SK-N-SH treated with all-trans-retinoic acid at 6 μM for 48 hours (cell line): ENCODE data around the gene TMX4.

Experiments
- ATAC-seq: fragments of 200-7000 bp; cut with Tn5 transposase; 3 replicates; pipeline ENCODE4 v1.9.1; 2020; ENCODE audit warnings: mild to moderate bottlenecking, moderate library complexity
- ARNTL ChIP-seq: fragments of 450-650 bp; formaldehyde crosslinking; IDR thresholded peaks from 2 replicates; pipeline ENCODE4 v1.5.0; 2020; ENCODE audit warnings: low read depth, mild to moderate bottlenecking, moderate library complexity, borderline replicate concordance
- BACH2 ChIP-seq: fragments of 250-450 bp; sonication (Bioruptor Pico); IDR thresholded peaks from 2 replicates; pipeline ENCODE4 v1.9.0; 2021; ENCODE audit warnings: mild to moderate bottlenecking, borderline replicate concordance
- CREB5 ChIP-seq: fragments of 250-450 bp; sonication (Bioruptor Pico); IDR thresholded peaks from 2 replicates; pipeline ENCODE4 v1.5.1; 2020; ENCODE audit warnings: low read depth, mild to moderate bottlenecking, moderate library complexity
- CSDC2 ChIP-seq: fragments of 250-450 bp; sonication (Bioruptor Pico); IDR thresholded peaks from 2 replicates; pipeline ENCODE4 v1.5.0; 2020; ENCODE audit warnings: mild to moderate bottlenecking, moderate library complexity
- ESRRG ChIP-seq: fragments of 250-450 bp; sonication (Bioruptor Pico); IDR thresholded peaks from 2 replicates; pipeline ENCODE4 v1.6.1; 2021; ENCODE audit warnings: mild to moderate bottlenecking
- GLIS3 ChIP-seq: fragments of 250-450 bp; sonication (Bioruptor Pico); IDR thresholded peaks from 2 replicates; pipeline ENCODE4 v1.5.0; 2020; ENCODE audit warnings: mild to moderate bottlenecking, moderate library complexity
- ISL1 ChIP-seq: fragments of 250-450 bp; sonication (Bioruptor Pico); IDR thresholded peaks from 2 replicates; pipeline ENCODE4 v2.1.2; 2022; ENCODE audit warnings: mild to moderate bottlenecking, moderate library complexity
- POU6F1 ChIP-seq: fragments of 250-450 bp; sonication (Bioruptor Pico); IDR thresholded peaks from 2 replicates; pipeline ENCODE4 v1.8.0; 2021; ENCODE audit warnings: low read depth, mild to moderate bottlenecking, moderate library complexity, borderline replicate concordance
- PPARA ChIP-seq: fragments of 250-450 bp; sonication (Bioruptor Pico); IDR thresholded peaks from 2 replicates; pipeline ENCODE4 v1.5.0; 2020; ENCODE audit warnings: mild to moderate bottlenecking, borderline replicate concordance
- RARB ChIP-seq: fragments of 250-450 bp; sonication (Bioruptor Pico); IDR thresholded peaks from 2 replicates; pipeline ENCODE4 v1.8.0; 2021; ENCODE audit warnings: mild to moderate bottlenecking, moderate library complexity
- SNAI2 ChIP-seq: fragments of 250-450 bp; sonication (Bioruptor Pico); IDR thresholded peaks from 2 replicates; pipeline ENCODE4 v1.5.0; 2020; ENCODE audit warnings: mild to moderate bottlenecking, moderate library complexity
- TSHZ2 ChIP-seq: fragments of 250-450 bp; sonication (Bioruptor Pico); IDR thresholded peaks from 2 replicates; pipeline ENCODE4 v1.5.0; 2020; ENCODE audit warnings: mild to moderate bottlenecking, moderate library complexity
- ZFP3 ChIP-seq: fragments of 250-450 bp; sonication (Bioruptor Pico); IDR thresholded peaks from 2 replicates; pipeline ENCODE4 v1.5.0; 2020; ENCODE audit warnings: mild to moderate bottlenecking, moderate library complexity
- ZNF565 ChIP-seq: fragments of 450-650 bp; formaldehyde crosslinking; conservative IDR thresholded peaks from 2 replicates; pipeline ENCODE4 v1.5.0; 2020; ENCODE audit warnings: low read depth, mild to moderate bottlenecking, moderate library complexity
- ZNF70 ChIP-seq: fragments of 450-650 bp; formaldehyde crosslinking; IDR thresholded peaks from 2 replicates; pipeline ENCODE4 v1.5.0; 2020; ENCODE audit warnings: mild to moderate bottlenecking, moderate library complexity
- ZNF8 ChIP-seq: fragments of 450-650 bp; formaldehyde crosslinking; IDR thresholded peaks from 2 replicates; pipeline ENCODE4 v1.5.0; 2020; ENCODE audit warnings: mild to moderate bottlenecking, moderate library complexity
- TF ChIP-seq, protein P1 (sequence below): fragments of 250-450 bp; sonication (Bioruptor Pico); IDR thresholded peaks from 2 replicates; pipeline ENCODE4 v1.8.0; 2020; ENCODE audit warnings: mild to moderate bottlenecking, moderate library complexity, borderline replicate concordance

Gene TMX4

DNA sequence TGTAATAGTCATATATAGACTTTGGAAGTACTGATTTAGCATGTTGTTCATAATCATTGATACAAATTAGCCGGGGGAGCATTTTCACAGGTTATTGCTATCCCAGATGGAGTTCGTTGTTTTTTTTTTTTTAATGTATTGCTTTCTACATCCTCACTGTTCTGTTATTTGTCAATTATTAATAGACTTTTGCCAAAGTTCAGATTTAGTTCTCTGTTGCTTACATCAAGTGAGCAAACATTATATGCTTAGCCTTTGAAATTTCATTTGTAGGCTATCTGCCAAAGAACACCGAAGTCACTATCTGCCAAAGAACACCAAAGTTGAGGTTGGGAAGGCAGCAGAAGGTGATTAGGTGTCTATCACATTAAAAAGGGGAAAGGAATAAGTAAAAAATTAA is 79.2 kb downstream of the TMX4 start, which contains the start of gene HAO1:
Gene HAO1, minus strand, starts transcription at position 118 of the 400 bp plus-strand sequence. Its CDS starts 36 bp downstream, at position 82.
- TF ChIP-seq ESRRG (CRISPR knock-in tag), result no peak
- TF ChIP-seq TSHZ2 (CRISPR knock-in tag), result no peak
- TF ChIP-seq ZNF565, result no peak
- TF ChIP-seq RARB (CRISPR knock-in tag), result no peak
- no peak for TF ChIP-seq BACH2
- TF ChIP-seq ARNTL (CRISPR knock-in tag), result no peak
- no peak for TF ChIP-seq ZNF70 (CRISPR knock-in tag)
- TF ChIP-seq GLIS3 (CRISPR knock-in tag), result no peak
- no peak for TF ChIP-seq PPARA (CRISPR knock-in tag)
- TF ChIP-seq CREB5 (CRISPR knock-in tag), result no peak
- TF ChIP-seq SNAI2 (CRISPR knock-in tag), result no peak
- TF ChIP-seq CSDC2, result no peak
- no peak for TF ChIP-seq ZNF8
- TF ChIP-seq, protein P1, sequence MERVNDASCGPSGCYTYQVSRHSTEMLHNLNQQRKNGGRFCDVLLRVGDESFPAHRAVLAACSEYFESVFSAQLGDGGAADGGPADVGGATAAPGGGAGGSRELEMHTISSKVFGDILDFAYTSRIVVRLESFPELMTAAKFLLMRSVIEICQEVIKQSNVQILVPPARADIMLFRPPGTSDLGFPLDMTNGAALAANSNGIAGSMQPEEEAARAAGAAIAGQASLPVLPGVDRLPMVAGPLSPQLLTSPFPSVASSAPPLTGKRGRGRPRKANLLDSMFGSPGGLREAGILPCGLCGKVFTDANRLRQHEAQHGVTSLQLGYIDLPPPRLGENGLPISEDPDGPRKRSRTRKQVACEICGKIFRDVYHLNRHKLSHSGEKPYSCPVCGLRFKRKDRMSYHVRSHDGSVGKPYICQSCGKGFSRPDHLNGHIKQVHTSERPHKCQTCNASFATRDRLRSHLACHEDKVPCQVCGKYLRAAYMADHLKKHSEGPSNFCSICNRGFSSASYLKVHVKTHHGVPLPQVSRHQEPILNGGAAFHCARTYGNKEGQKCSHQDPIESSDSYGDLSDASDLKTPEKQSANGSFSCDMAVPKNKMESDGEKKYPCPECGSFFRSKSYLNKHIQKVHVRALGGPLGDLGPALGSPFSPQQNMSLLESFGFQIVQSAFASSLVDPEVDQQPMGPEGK (CRISPR knock-in tag), result no peak
- ATAC-seq, result no peak

DNA sequence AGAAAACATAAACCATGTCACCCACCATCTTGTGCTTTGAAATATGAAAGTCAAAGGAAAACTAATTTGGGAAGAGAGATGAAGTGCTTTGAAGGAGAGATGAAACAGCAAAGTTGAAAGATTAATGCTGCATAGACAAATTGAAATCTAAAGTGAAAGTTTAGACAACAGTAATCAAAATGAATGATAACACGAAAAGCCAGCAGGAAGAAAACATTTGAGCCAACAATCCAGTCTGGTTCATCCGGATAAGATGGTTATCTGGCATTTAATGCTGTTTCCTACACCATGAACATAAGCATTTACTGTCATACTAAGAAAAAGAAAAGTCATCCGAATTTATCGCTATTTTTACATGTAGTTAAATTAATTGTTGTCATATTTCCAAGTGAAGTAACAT is 79.9 kb downstream of the TMX4 start:
- TF ChIP-seq ESRRG (CRISPR knock-in tag) (no peak), ARNTL (CRISPR knock-in tag) (no peak), ZFP3 (CRISPR knock-in tag) (no peak), CREB5 (CRISPR knock-in tag) (no peak), POU6F1 (0 out of 2 replicates have a peak, but pooled peaks have one; percentile 28), ISL1 (CRISPR knock-in tag) (peak; percentile 80), GLIS3 (CRISPR knock-in tag) (no peak), TSHZ2 (CRISPR knock-in tag) (no peak), PPARA (CRISPR knock-in tag) (no peak)
- TF ChIP-seq, protein P1 (CRISPR knock-in tag), result no peak
- ATAC-seq, result no peak
